Fibroblast of lung (primary cell): ENCODE measurements around the gene TRIM36. TPM values are rescaled to one million over a fixed set of nuclear protein-coding genes. Genes with fewer than 3 reads are reported as not detected.

ENCODE experiments used
- DNase-seq, 2 donors: peaks; one replicate each; pipeline versions ENCODE4 v3.0.0 to v3.0.0-alpha.2; 2010; ENCODE audit warnings: low read depth in 2 of 2
- H2AFZ ChIP-seq: 2 replicates; pipeline ENCODE4 v1.5.1; 2012; ENCODE audit warnings: low read length, control low read depth, inconsistent platforms
- H3K27ac ChIP-seq: 2 replicates; pipeline ENCODE4 v1.5.1; 2011; ENCODE audit warnings: low read length, control low read depth; ENCODE audit not compliant: insufficient read depth
- H3K27me3 ChIP-seq: 2 replicates; pipeline ENCODE4 v1.5.1; 2011; ENCODE audit warnings: mild to moderate bottlenecking, low read length; ENCODE audit not compliant: control insufficient read depth, insufficient read depth
- H3K36me3 ChIP-seq: 2 replicates; pipeline ENCODE4 v1.5.1; 2011; ENCODE audit warnings: low read length; ENCODE audit not compliant: control insufficient read depth, insufficient read depth
- H3K4me1 ChIP-seq: 2 replicates; pipeline ENCODE4 v1.5.1; 2011; ENCODE audit warnings: low read length; ENCODE audit not compliant: control insufficient read depth, insufficient read depth; ENCODE audit errors: extremely low read depth
- H3K4me2 ChIP-seq: 2 replicates; pipeline ENCODE4 v1.5.1; 2011; ENCODE audit warnings: low read length, control low read depth; ENCODE audit not compliant: insufficient read depth; ENCODE audit errors: extremely low read depth
- H3K4me3 ChIP-seq, 4 experiments: fragments of 200-600 bp in 1 of 4; sonication (generic) in 1 of 4; replicated peaks in 1 of 4; 2 replicates each; pipeline ENCODE4 v1.5.1; 2011 to 2016; ENCODE audit warnings: low read length in 4 of 4, low read depth in 3 of 4, mild to moderate bottlenecking in 3 of 4, control low read depth in 2 of 4, inconsistent platforms in 1 of 4, mixed read lengths in 1 of 4; ENCODE audit not compliant: insufficient read depth in 1 of 4; ENCODE audit errors: control extremely low read depth in 1 of 4
- H3K79me2 ChIP-seq: 2 replicates; pipeline ENCODE4 v1.5.1; 2012; ENCODE audit warnings: mild to moderate bottlenecking, low read length, inconsistent platforms; ENCODE audit not compliant: control insufficient read depth, insufficient read depth
- H3K9ac ChIP-seq: 2 replicates; pipeline ENCODE4 v1.5.1; 2011; ENCODE audit warnings: mild to moderate bottlenecking, low read length, control low read depth; ENCODE audit not compliant: insufficient read depth
- H3K9me3 ChIP-seq: 2 replicates; pipeline ENCODE4 v1.5.1; 2012; ENCODE audit warnings: low read depth, low read length; ENCODE audit not compliant: control insufficient read depth, insufficient read depth
- H4K20me1 ChIP-seq: 2 replicates; pipeline ENCODE4 v1.5.1; 2011; ENCODE audit warnings: low read length; ENCODE audit not compliant: control insufficient read depth, insufficient read depth; ENCODE audit errors: extremely low read depth
- CTCF ChIP-seq, 2 donors: IDR thresholded peaks in 1 of 2; conservative IDR thresholded peaks in 1 of 2; 1 replicate in 1 of 2; 2 replicates in 1 of 2; pipeline ENCODE4 v1.5.1; 2011 to 2012; ENCODE audit warnings: low read length in 2 of 2, control low read depth in 1 of 2, inconsistent platforms in 1 of 2, low read depth in 1 of 2, mild to moderate bottlenecking in 1 of 2
- EZH2 ChIP-seq: IDR thresholded peaks from 2 replicates; pipeline ENCODE4 v1.5.1; 2012; ENCODE audit warnings: low read length, control low read depth, mild to moderate bottlenecking; ENCODE audit errors: missing control alignments
- polyA plus RNA-seq, 2 donors: library from polyadenylated mRNA; depleted of rRNA in 1 of 2; stranded (reverse) in 1 of 2; unstranded in 1 of 2; fragments of >200 nt; gene quantifications; 2 replicates each; pipeline ENCODE4 v1.2.1, GENCODE V29; 2011 to 2012; ENCODE audit warnings: missing spikeins in 1 of 2
- total RNA-seq: library from RNA; depleted of rRNA; stranded (reverse); fragments of >200 nt; gene quantifications from 2 replicates; pipeline ENCODE4 v1.2.1, GENCODE V29; 2014

TRIM36 gene
- total and polyA plus RNA-seq, 2 donors (not counting 1 experiment from before 2014, with no cell fraction given): 0.12 to 0.33 TPM

- TF ChIP-seq EZH2 (no peak), CTCF (conservative IDR thresholded peaks at IDR 0.05 in 1 of 2, IDR thresholded peaks at IDR 0.05 in 1 of 2; ENCODE audit: low read depth in 1 of 2, low read length in 2 of 2) (no peak)
- Histone ChIP-seq H2AFZ (no peak overlapping the region), H3K79me2 (no peaks in the 10 kb centered on the region), H3K4me1 (no peaks in the 10 kb centered on the region), H3K27ac (no peak overlapping the region), H3K27me3 (no peaks in the 10 kb centered on the region), H3K4me2 (no peak overlapping the region), H3K9me3 (no peaks in the 10 kb centered on the region), H3K4me3 (no peak overlapping the region), H3K9ac (no peak overlapping the region), H4K20me1 (no peaks in the 10 kb centered on the region), H3K36me3 (no peaks in the 10 kb centered on the region)
- no peak for DNase-seq
Measured at GRCh38 chr5:115193295-115193694, 23.6 kb upstream of the TRIM36 start.

GRCh38 chr5:115192098-115192497, 22.4 kb upstream of the TRIM36 start:
- H3K9me3 ChIP-seq: no peaks in the 10 kb centered on the region
- no peak for TF ChIP-seq CTCF (conservative IDR thresholded peaks at IDR 0.05 in 1 of 2, IDR thresholded peaks at IDR 0.05 in 1 of 2; ENCODE audit: low read depth in 1 of 2, low read length in 2 of 2)
- no peak for TF ChIP-seq EZH2
- no peaks in the 10 kb centered on the region for H3K36me3 ChIP-seq
- no peaks in the 10 kb centered on the region for H3K27me3 ChIP-seq
- H3K27ac ChIP-seq: no peak overlapping the region
- DNase-seq: no peak
- H3K4me1 ChIP-seq: no peaks in the 10 kb centered on the region
- no peaks in the 10 kb centered on the region for H3K79me2 ChIP-seq
- H2AFZ ChIP-seq: no peak overlapping the region
- H3K4me3 ChIP-seq: no peak overlapping the region
- H3K9ac ChIP-seq: no peak overlapping the region
- H4K20me1 ChIP-seq: no peaks in the 10 kb centered on the region
- no peak overlapping the region for H3K4me2 ChIP-seq

DNA sequence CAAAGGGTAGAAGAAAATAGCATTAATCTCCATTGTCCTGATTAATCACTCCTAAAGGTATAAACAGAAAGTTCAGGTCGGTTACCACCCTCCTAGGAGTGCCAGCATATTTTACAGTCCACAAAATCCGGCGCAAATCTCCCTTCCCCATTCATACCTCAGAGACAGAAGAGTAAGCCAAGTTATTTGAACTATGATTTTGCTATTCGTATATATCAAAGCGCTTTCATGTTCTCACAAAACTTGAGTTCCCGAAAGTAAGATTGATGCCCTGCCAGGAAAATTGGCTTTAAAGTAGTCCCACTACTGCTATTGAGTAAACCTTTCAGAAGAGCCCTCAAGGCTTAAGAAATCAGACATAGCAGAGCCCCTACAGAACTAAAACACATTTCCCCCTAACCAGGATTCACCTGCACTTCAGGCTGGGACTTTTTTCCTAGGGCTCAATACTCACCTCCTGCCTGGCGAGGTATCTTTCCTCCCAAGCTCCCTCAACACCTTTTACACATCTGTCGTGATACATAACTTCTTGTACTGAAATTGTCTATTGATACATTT, 21.8 kb upstream of the TRIM36 start:
- no peaks in the 10 kb centered on the region for H3K9me3 ChIP-seq
- no peaks in the 10 kb centered on the region for H4K20me1 ChIP-seq
- no peaks in the 10 kb centered on the region for H3K36me3 ChIP-seq
- H2AFZ ChIP-seq: no peak overlapping the region
- H3K4me1 ChIP-seq: no peaks in the 10 kb centered on the region
- no peak overlapping the region for H3K9ac ChIP-seq
- no peak overlapping the region for H3K4me2 ChIP-seq
- DNase-seq: no peak
- no peak overlapping the region for H3K4me3 ChIP-seq
- TF ChIP-seq EZH2 (no peak), CTCF (conservative IDR thresholded peaks at IDR 0.05 in 1 of 2, IDR thresholded peaks at IDR 0.05 in 1 of 2; ENCODE audit: low read depth in 1 of 2, low read length in 2 of 2) (no peak)
- no peak overlapping the region for H3K27ac ChIP-seq
- H3K79me2 ChIP-seq: no peaks in the 10 kb centered on the region
- H3K27me3 ChIP-seq: no peaks in the 10 kb centered on the region
